HG03196 (cell line): ENCODE measurements around the gene ALDH3A1.

Source experiments
- ATAC-seq: cut with Tn5 transposase; IDR thresholded peaks from one replicate; pipeline ENCODE4 v1.9.1; 2021; ENCODE audit not compliant: unreplicated experiment

ALDH3A1 gene

GRCh38 chr17:19720631-19721426, 27.3 kb downstream of the ALDH3A1 start:
- no peak for ATAC-seq

GRCh38 chr17:19720210-19720475, 28.0 kb downstream of the ALDH3A1 start:
- ATAC-seq: no peak

- ATAC-seq: no peak
These were observed 28.5 kb downstream of the ALDH3A1 start for GRCh38 chr17:19719355-19720209.

GRCh38 chr17:19718613-19719354, 29.3 kb downstream of the ALDH3A1 start:
- no peak for ATAC-seq

DNA sequence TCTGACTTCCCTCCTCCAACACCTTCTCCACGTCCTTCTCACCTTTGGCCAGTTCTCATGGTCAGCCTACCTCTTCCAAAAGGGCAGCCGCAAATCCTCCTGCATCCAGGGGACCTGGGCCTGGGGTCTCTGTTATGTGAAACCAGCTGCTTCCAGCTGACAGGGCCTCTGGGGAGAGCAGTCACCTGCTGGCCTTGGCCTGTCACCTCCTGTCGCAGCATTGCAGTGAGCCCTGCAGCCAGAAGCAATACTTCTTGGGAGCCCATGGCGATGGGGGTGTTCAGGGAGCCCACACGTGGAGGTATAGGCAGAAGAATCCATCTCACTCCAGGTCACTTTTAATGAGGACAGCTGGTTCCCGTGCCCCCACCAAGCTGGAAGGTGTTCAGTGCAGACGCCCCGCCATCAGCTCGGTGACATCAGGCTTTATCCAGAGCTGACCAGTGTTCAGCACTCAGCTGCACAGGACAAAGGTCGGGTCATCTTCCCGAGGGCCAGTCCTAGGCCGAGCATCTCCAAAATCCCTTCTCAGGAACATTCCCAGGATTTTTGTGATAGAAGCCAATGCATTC, 30.0 kb downstream of the ALDH3A1 start:
- ATAC-seq: no peak

DNA sequence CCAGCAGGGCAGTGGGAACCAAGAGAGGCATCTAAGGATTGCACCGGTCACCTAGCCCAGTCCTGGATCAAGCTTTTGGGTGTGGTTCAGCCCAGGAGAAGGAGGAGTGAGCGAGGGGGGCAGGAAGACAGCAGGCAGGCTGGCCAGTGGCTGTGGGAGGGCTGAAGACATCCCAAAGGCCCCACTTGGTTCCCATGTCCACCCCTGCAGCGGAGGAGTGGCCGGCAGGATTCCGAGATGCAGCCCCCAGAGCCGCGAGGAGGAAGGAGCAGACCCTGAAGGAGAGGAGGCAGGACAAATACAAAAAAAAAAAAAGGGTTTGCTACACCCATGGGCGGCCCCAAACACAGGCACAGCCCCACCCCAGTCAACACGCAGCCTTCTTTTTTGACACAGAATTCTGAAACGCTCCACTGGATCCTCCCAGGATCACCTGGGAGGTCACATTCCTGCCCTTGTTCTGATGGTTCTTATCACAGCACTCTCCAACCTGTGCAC, 30.6 kb downstream of the ALDH3A1 start:
- no peak for ATAC-seq

DNA sequence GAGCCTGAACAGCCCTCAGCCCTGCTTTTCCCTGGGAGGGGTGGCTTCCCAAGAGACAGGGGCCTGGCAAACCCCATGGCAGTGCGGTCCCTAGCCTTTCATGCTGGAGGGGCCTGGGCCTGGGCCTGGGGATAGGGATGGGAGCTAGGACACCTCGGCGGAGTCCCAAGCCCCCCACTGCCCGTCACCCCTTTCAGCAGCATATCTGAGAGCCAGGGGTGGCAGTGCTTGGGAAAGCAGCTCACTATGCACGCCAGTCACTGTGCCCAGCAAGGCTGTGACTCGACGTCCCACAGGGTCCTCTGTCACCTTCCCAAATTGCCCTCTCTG, 31.1 kb downstream of the ALDH3A1 start:
- ATAC-seq: no peak

DNA sequence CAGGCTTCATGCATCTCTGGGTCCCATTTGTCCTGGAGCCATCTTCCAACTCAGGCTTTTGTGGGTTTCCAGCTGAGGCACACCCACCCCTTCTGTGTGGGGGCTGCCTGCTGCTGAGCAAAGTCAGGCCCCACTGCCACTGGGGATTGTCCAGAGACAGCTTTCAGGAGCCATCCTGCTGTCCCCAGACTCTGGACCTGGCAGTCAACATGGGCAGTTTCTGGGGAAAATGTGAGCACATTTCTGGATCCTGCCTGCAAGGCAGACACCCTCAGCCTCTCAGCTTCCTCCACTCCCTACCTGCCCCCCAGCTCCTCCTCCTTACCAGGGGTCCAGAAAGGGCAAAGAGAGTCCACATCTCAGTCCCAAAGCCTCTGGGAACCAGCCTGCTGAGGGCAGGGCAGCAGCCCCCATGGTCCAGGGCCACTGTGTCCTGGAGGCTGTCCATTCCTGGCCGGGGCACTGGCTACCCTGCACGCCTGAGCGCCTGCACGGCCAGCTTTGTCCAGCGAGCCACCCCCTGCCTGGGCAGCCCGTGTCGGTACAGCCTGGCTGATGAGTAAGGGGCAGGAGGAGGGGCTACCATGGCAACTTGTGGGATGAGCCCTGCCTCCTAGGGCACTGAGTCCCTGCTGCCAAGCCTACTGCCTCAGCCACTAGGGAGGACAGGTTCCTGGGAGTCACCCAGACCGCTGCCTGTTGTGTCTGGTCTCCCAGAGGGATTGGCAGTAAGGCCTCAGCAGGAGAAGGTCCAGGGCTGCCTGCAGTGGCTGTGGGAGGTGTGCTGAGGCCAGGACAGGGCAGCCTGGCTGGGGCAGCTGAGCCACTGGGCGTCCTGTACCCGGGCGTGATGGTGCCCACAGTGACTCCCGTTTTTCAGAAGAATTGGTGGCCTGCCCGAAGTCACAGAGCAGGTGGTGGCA, 31.7 kb downstream of the ALDH3A1 start, which contains the start of gene SLC47A2:
Gene SLC47A2, minus strand, starts transcription at position 477 of the 923 bp plus-strand sequence. Its CDS starts 29 bp downstream, at position 448.
- no peak for ATAC-seq

GRCh38 chr17:19714542-19715411, 33.3 kb downstream of the ALDH3A1 start:
- ATAC-seq: no peak

DNA sequence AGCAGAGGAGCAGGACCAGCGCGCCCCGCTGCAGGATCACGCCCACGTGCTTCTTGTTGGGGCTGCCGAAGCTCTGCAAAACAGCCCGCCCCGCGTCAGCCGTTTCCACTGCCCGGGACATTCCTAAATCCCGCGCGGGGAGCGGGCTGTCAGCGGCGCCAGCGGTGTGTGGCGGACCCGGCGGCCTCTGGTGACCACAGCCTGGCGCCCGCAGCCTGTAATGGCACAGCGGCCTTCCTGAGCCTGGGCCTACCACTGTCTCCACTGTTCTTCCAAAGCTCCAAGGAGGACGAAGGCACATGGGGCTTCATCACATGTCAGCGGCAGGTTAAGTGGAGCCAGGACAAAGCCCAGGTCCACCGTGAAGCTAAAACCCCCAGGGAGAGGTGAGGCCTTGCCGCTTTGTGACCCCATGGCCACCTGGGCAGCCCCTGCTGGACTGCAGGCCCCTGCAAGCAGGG, 34.2 kb downstream of the ALDH3A1 start:
- ATAC-seq: no peak

- ATAC-seq: no peak
These were observed 34.6 kb downstream of the ALDH3A1 start for GRCh38 chr17:19713462-19713861.

DNA sequence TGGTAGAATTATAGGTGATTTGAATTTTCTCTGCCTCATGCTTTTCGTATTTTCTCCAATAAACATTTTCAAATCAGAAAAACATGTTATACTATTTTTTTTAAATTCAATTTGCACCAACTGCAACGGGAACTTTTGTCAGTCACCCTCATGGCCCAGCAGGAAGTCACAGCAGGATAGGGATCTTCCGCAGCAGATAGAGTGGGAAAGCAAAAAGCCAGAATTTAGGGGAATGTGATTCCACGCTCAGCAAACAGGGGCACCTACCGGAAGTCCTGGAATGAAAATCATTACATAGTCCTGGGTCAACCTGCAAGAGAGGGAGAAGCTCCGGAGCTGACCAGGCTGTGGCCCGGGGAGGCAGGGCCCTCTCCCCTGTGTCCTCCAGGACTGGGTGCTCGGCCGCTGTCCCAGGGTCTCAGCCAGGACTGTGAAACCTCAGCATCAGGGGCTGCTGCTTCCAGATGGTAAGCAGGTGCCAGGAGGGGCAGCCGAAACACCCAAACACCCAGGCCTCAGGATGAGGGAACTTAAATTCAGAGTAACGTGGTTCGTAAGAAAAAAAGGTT, 35.6 kb downstream of the ALDH3A1 start:
- ATAC-seq: no peak

DNA sequence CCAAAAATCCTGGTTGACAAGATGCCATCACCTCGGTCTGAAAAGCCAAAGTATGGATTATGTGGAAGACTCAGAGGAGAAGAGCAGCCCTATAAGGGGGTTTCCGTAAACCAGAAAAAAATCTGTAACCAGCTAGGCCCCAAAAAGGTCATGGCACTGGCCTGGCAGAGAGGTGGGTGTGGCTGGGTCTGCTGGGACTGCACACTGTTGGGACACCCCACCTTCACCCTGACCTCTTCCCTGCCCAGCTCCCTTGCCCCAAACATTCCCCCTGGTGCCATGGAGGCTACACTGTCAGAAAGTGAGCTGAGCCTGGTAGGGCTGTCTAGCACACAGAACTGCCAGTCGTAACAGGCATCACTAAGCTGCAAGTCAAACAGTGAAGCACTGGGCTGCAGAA, 38.3 kb downstream of the ALDH3A1 start:
- no peak for ATAC-seq

- ATAC-seq: no peak
These were observed 39.5 kb downstream of the ALDH3A1 start for GRCh38 chr17:19708431-19709175.

DNA sequence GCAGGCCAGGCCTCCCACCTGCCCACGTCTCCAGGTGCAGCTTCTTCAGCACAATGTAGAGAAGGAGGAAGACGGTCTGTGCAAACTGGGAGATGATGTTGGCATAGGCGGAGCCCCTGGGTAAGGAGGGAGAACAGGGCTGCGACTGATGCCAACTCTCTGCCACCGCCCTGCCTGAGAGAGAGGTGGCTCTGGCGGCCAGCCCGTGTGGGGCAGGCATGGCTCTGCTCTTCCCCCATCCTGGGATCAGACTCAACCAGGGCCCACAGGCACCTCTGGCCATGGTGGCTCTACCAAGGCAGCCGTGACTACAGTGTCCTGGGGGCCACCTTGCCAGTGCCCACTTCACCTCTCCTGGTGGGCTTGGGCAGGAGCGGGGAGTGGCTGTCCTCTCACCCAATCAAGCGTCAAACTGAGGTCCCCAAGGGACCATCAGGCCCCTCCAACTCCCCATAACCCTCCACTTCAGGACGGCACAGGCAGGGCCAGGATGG, 40.3 kb downstream of the ALDH3A1 start:
- no peak for ATAC-seq

- no peak for ATAC-seq
These were observed 41.0 kb downstream of the ALDH3A1 start for GRCh38 chr17:19706791-19707727.
